ENCODE data around the gene TRAT1. TPM values are rescaled to one million over a fixed set of nuclear protein-coding genes. Genes with fewer than 3 reads are reported as not detected.

TRAT1 gene
- total RNA-seq, 1 experiment from 2014 or later: not detected

GRCh38 chr3:108897883-108898282 is 75.3 kb downstream of the TRAT1 start:
- Histone ChIP-seq H3K4me1 (ENCODE audit: low read length) (no peaks in the 10 kb centered on the region), H2AFZ (ENCODE audit: low read length) (no peak overlapping the region), H3K36me3 (ENCODE audit: insufficient read depth, low read length) (no peaks in the 10 kb centered on the region), H3K4me3 (ENCODE audit: low read length) (no peak overlapping the region), H3K27ac (ENCODE audit: low read length) (no peak overlapping the region), H3K4me2 (ENCODE audit: low read depth, low read length, poor library complexity, severe bottlenecking) (no peak overlapping the region), H3K79me2 (ENCODE audit: low read length) (no peaks in the 10 kb centered on the region), H3K9me3 (ENCODE audit: low read length) (no peaks in the 10 kb centered on the region), H4K20me1 (ENCODE audit: insufficient read depth, low read depth, low read length) (no peaks in the 10 kb centered on the region), H3K27me3 (ENCODE audit: low read length) (no peaks in the 10 kb centered on the region), H3K9ac (ENCODE audit: low read length) (no peak overlapping the region), H3K9me2 (replicated peaks; ENCODE audit: insufficient read depth, low read length) (no peaks in the 10 kb centered on the region)
- no peak for DNase-seq

GRCh38 chr3:108899530-108899929 is 76.9 kb downstream of the TRAT1 start:
- Histone ChIP-seq H3K4me1 (ENCODE audit: low read length) (no peaks in the 10 kb centered on the region), H3K9me3 (ENCODE audit: low read length) (no peaks in the 10 kb centered on the region), H2AFZ (ENCODE audit: low read length) (no peak overlapping the region), H3K4me2 (ENCODE audit: low read depth, low read length, poor library complexity, severe bottlenecking) (no peak overlapping the region), H3K4me3 (ENCODE audit: low read length) (no peak overlapping the region), H3K36me3 (ENCODE audit: insufficient read depth, low read length) (no peaks in the 10 kb centered on the region), H4K20me1 (ENCODE audit: insufficient read depth, low read depth, low read length) (no peaks in the 10 kb centered on the region), H3K27ac (ENCODE audit: low read length) (no peak overlapping the region), H3K27me3 (ENCODE audit: low read length) (no peaks in the 10 kb centered on the region), H3K9ac (ENCODE audit: low read length) (no peak overlapping the region), H3K9me2 (replicated peaks; ENCODE audit: insufficient read depth, low read length) (no peaks in the 10 kb centered on the region), H3K79me2 (ENCODE audit: low read length) (no peaks in the 10 kb centered on the region)
- DNase-seq: no peak

Other genes starting within 250 kb of the TRAT1 start
- gene CIP2A, start 233.3 kb upstream of the TRAT1 start, total RNA-seq (2014; rRNA removed; shearing (Covaris generic); ENCODE audit: low replicate concordance): 27.4 and 37.8 TPM in 2 replicates
- 9.3 and 15.7 TPM in 2 replicates for gene DZIP3, start 233.1 kb upstream of the TRAT1 start, total RNA-seq (2014; rRNA removed; shearing (Covaris generic); ENCODE audit: low replicate concordance)
- gene RETNLB, start 65.4 kb upstream of the TRAT1 start, total RNA-seq (2014; rRNA removed; shearing (Covaris generic); ENCODE audit: low replicate concordance): not detected in 2 replicates
- gene GUCA1C, start 131.1 kb downstream of the TRAT1 start, total RNA-seq (2014; rRNA removed; shearing (Covaris generic); ENCODE audit: low replicate concordance): not detected in 2 replicates

All from Karpas-422 (cell line).